ENCODE data around the gene JAK3. TPM values are rescaled to one million over a fixed set of nuclear protein-coding genes. Genes with fewer than 3 reads are reported as not detected.

Gene JAK3
- polyA plus RNA-seq, 2 donors, result 1.5 to 2.5 TPM

DNA sequence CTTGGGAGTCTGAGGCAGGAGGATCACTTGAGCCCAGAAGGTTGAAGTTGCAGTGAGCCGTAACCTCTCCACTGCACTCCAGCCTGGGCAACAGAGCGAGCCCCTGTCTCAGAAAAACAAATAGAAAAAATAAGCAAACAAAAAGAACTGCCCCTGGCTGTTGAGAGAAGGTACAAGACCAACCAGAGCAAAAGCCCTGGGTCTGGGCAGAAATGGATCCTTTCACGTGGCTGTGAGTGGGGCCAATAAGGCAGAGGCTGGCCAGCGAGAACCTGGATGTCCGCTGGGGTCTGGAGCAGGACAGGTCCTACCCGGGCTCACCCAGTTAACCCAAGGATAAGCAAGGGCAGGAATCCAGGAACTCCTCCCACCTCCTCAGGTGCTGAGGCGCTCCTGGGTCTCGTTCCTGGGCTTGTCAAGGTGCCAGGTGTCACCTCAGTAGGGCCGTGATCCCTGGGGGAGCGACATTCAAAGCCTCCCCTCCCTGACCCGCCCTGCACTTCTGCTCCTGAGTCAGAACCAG, 19.2 kb upstream of the JAK3 start:
- no peak overlapping the region for H3K27ac ChIP-seq (ENCODE audit: low read depth in 2 of 2, low read length in 1 of 2)
- no peaks in the 10 kb centered on the region for H3K9me3 ChIP-seq (ENCODE audit: control insufficient read depth in 2 of 2, insufficient read depth in 1 of 2, low read depth in 1 of 2, low read length in 1 of 2)
- WGBS, 2 donors, result 45 to 54% methylated on average over 11 of the region's 11 CpGs
- H3K36me3 ChIP-seq (ENCODE audit: control insufficient read depth in 2 of 2, insufficient read depth in 2 of 2, low read length in 1 of 2), result peaks cover 14 to 23% of the 10 kb centered on the region in 2 donors
- no peak overlapping the region for H3K4me3 ChIP-seq (ENCODE audit: low read depth in 1 of 2, low read length in 2 of 2)
- H3K4me1 ChIP-seq (ENCODE audit: control insufficient read depth in 2 of 2, insufficient read depth in 2 of 2, low read length in 1 of 2), result peaks cover 5 to 17% of the 10 kb centered on the region in 2 donors
- H3K27me3 ChIP-seq (ENCODE audit: control insufficient read depth in 1 of 2, insufficient read depth in 2 of 2, low read length in 2 of 2), result peaks cover 4 to 6% of the 10 kb centered on the region in 2 donors

DNA sequence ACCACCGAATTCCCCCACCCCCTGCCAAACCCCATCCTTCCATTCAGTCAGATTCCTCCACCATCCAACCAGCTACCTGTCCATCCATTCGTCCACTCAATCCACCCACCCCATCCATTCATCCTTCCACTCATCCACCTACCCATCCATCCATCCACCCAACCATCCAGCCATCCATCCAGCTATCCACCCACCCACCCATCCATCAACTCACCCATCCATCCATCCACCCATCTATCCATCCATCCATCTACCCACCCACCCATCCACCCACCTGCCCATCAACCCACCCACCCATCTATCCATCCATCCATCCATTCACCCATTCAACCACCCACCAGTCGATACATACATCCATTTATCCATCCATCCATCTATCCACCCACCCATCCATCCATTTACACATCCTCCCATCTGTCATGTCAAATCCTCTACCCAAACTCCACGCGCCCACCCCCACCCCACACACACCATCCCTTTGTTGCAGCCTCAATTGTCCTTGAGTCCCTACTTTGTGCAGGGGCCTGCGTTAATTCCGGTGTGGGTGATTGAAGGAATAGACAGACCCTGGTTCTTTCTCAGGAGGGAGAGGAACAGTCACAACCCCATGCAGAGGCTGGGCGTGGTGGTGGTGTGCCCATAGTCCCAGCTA, 18.7 kb upstream of the JAK3 start:
- WGBS, 2 donors, result 87% methylated on average over 8 of the region's 8 CpGs
- H3K27ac ChIP-seq (ENCODE audit: low read depth in 2 of 2, low read length in 1 of 2), result peak overlapping the region in 1 of 2 donors; percentile 67
- H3K4me1 ChIP-seq (ENCODE audit: control insufficient read depth in 2 of 2, insufficient read depth in 2 of 2, low read length in 1 of 2), result peaks cover 9 to 23% of the 10 kb centered on the region in 2 donors

DNA sequence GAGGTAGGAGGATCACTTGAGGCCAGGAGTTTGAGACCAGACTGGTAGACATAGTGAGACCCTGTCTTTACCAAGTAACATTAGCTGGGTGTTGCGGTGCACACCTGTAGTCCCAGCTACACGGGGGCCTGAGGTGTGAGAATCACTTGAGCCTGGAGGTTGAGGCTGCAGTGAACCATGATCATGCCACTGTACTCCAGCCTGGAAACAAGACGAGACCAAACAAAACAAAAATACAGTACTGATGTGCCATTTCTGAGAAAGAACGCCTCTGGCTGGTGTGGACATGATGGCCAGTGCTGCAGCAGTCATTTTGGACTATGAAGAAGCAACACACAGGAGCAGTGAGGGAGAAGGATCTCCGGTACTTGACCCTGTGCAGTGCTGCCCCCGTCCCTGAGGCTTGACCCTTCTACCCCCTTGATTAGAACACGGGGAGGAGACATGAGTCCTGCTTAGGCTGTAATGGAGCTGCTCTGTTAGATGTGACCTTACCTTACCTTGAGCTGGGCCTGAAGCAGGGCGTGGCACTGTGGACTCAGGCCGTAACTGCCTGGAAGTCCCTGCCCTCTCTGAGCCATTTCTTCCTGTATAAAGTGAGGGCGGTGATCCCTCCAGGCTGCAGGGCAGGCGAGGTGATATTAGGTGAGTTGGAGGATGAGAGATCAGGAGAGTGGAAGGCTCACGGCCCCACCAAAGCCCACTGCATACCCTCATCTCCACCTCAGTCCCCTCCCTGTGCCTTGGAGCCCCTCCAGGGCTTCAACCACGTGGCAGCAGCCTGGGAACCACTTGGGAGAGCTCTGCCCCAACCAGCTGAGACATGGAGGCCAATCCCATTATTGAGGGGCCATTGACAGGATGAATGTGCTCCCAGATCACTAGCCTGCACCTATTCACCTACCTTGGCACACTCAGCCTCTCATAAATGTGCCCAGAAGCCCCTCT, 17.9 kb upstream of the JAK3 start:
- WGBS, 2 donors, result 54 to 63% methylated on average over 13 of the region's 13 CpGs
- Histone ChIP-seq H3K27ac (ENCODE audit: low read depth in 2 of 2, low read length in 1 of 2) (peak overlapping the region; percentile 44 to 67), H3K4me1 (ENCODE audit: control insufficient read depth in 2 of 2, insufficient read depth in 2 of 2, low read length in 1 of 2) (peaks cover 14 to 29% of the 10 kb centered on the region in 2 donors), H3K27me3 (ENCODE audit: control insufficient read depth in 1 of 2, insufficient read depth in 2 of 2, low read length in 2 of 2) (no peaks in the 10 kb centered on the region), H3K9me3 (ENCODE audit: control insufficient read depth in 2 of 2, insufficient read depth in 1 of 2, low read depth in 1 of 2, low read length in 1 of 2) (no peaks in the 10 kb centered on the region), H3K4me3 (ENCODE audit: low read depth in 1 of 2, low read length in 2 of 2) (no peak overlapping the region), H3K36me3 (ENCODE audit: control insufficient read depth in 2 of 2, insufficient read depth in 2 of 2, low read length in 1 of 2) (peaks cover 15 to 30% of the 10 kb centered on the region in 2 donors)

More for the DNA sequence above, 18.7 kb upstream of the JAK3 start:
- peaks cover 15 to 29% of the 10 kb centered on the region in 2 donors for H3K36me3 ChIP-seq (ENCODE audit: control insufficient read depth in 2 of 2, insufficient read depth in 2 of 2, low read length in 1 of 2)
- no peaks in the 10 kb centered on the region for H3K9me3 ChIP-seq (ENCODE audit: control insufficient read depth in 2 of 2, insufficient read depth in 1 of 2, low read depth in 1 of 2, low read length in 1 of 2)
- peaks cover 0 to 4% of the 10 kb centered on the region in 2 donors for H3K27me3 ChIP-seq (ENCODE audit: control insufficient read depth in 1 of 2, insufficient read depth in 2 of 2, low read length in 2 of 2)
- no peak overlapping the region for H3K4me3 ChIP-seq (ENCODE audit: low read depth in 1 of 2, low read length in 2 of 2)

DNA sequence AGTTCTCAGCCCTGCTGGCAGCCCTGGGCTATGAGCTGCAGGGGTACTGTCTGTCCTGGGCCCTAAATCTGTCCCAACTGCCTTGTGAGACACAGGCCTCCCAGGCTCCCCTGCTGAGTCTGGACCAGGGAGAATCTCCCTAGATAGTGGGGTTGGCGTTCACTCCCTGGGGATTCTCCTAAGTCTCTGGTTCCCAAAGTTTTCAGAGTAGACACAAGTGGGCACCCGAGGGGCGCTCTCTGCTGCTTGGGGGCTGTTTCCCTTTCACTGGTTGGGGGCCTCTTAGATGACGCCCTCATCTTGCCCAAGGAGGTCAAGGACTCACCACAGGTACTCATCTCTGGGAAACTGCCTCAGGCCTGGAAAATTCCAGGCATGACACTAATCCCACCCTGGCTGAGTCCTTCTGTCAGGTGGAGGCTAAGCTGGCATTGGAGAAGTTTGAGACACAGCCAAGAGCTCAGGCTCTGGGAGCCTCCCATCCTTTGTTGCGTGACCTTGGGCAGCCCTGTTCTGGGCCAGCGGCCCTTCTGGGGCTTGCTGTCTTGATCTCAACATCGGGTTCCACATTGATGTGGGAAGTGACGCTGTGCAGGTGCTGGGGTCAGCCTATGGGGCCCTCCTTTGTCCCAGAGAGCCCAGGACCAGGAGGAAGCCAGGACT, 15.9 kb upstream of the JAK3 start:
- no peaks in the 10 kb centered on the region for H3K27me3 ChIP-seq (ENCODE audit: control insufficient read depth in 1 of 2, insufficient read depth in 2 of 2, low read length in 2 of 2)
- H3K4me1 ChIP-seq (ENCODE audit: control insufficient read depth in 2 of 2, insufficient read depth in 2 of 2, low read length in 1 of 2), result peaks cover 14 to 30% of the 10 kb centered on the region in 2 donors
- peak overlapping the region in 1 of 2 donors; percentile 65 for H3K27ac ChIP-seq (ENCODE audit: low read depth in 2 of 2, low read length in 1 of 2)
- no peak overlapping the region for H3K4me3 ChIP-seq (ENCODE audit: low read depth in 1 of 2, low read length in 2 of 2)
- peaks cover 15 to 30% of the 10 kb centered on the region in 2 donors for H3K36me3 ChIP-seq (ENCODE audit: control insufficient read depth in 2 of 2, insufficient read depth in 2 of 2, low read length in 1 of 2)
- WGBS, 2 donors, result 59 to 62% methylated on average over 8 of the region's 8 CpGs
- H3K9me3 ChIP-seq (ENCODE audit: control insufficient read depth in 2 of 2, insufficient read depth in 1 of 2, low read depth in 1 of 2, low read length in 1 of 2), result no peaks in the 10 kb centered on the region

DNA sequence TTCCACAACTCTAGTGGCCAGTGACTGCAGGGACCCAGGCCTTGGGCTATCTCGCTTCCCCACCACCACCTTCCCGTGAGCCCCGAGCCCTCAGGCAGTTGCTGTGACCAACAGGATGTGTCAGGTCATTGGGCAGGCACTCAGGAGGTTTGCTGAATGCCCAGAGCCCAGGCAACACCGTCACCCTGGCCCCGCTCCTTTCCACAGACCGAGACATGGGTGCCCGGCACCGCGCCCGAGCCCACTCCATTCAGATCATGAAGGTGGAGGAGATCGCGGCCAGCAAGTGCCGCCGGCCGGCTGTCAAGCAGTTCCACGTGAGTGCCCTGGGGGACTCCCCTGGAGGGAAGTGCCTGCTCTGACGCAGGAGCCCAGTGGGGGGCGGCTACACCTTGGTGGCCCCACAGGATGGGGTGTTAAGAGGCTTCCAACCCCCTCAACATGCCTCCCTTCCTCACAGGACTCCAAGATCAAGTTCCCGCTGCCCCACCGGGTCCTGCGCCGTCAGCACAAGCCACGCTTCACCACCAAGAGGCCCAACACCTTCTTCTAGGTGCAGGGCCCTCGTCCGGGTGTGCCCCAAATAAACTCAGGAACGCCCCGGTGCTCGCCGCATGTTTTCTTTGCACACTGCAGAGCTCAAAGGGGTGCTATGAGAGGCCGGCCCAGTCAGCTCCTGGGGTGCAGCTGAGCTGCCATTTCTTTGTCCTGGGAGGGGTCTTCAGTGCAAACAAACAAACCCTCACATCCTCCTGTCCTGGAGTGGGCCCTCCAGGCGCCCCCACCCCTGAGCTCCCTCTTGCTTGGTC, 15.1 kb upstream of the JAK3 start:
- peaks cover 14 to 30% of the 10 kb centered on the region in 2 donors for H3K4me1 ChIP-seq (ENCODE audit: control insufficient read depth in 2 of 2, insufficient read depth in 2 of 2, low read length in 1 of 2)
- WGBS, 2 donors, result 68 to 75% methylated on average over 28 to 31 of the region's 31 CpGs
- H3K9me3 ChIP-seq (ENCODE audit: control insufficient read depth in 2 of 2, insufficient read depth in 1 of 2, low read depth in 1 of 2, low read length in 1 of 2), result no peaks in the 10 kb centered on the region
- no peaks in the 10 kb centered on the region for H3K27me3 ChIP-seq (ENCODE audit: control insufficient read depth in 1 of 2, insufficient read depth in 2 of 2, low read length in 2 of 2)
- H3K27ac ChIP-seq (ENCODE audit: low read depth in 2 of 2, low read length in 1 of 2), result peak overlapping the region in 1 of 2 donors; percentile 17
- H3K36me3 ChIP-seq (ENCODE audit: control insufficient read depth in 2 of 2, insufficient read depth in 2 of 2, low read length in 1 of 2), result peaks cover 15 to 30% of the 10 kb centered on the region in 2 donors
- no peak overlapping the region for H3K4me3 ChIP-seq (ENCODE audit: low read depth in 1 of 2, low read length in 2 of 2)

DNA sequence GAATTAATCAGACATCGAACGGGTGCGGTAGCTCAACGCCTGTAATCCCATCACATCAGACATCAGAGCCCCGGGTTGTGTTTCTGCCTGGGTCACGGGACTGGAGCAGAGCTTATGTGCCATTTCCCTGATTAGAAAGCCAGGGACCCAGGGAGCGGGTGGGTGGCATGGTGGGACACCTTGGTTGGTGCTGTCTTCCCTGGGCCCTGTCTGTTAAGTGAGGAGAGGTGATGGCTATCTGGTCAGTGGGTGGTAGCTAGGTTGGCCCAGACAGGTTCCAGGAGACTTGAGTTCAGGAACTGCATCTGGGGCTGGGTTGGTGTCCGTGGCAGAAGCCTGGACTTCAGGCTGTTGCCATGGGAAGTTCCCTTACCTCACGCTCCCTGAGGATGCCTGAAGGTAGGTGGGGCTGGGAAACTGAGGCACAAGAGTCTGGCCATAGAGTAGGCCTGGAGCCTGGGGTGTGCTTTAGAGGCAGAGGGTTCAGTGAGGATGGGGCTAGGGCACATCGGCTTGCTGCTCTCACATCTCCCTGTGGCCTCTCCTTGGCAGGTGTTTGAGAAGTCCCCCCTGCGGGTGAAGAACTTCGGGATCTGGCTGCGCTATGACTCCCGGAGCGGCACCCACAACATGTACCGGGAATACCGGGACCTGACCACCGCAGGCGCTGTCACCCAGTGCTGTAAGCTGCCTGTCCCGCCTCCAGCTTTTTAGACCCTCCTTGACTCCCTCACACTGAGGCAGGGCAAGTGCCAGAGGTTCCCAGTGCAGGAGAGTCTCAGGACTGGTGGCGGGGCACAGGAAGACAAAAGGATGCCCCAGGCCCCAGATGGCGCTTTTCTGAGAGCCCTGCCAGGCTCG, 14.0 kb upstream of the JAK3 start:
- Histone ChIP-seq H3K27me3 (ENCODE audit: control insufficient read depth in 1 of 2, insufficient read depth in 2 of 2, low read length in 2 of 2) (no peaks in the 10 kb centered on the region), H3K4me1 (ENCODE audit: control insufficient read depth in 2 of 2, insufficient read depth in 2 of 2, low read length in 1 of 2) (peaks cover 14 to 30% of the 10 kb centered on the region in 2 donors), H3K27ac (ENCODE audit: low read depth in 2 of 2, low read length in 1 of 2) (peak overlapping the region in 1 of 2 donors; percentile 36), H3K9me3 (ENCODE audit: control insufficient read depth in 2 of 2, insufficient read depth in 1 of 2, low read depth in 1 of 2, low read length in 1 of 2) (no peaks in the 10 kb centered on the region), H3K4me3 (ENCODE audit: low read depth in 1 of 2, low read length in 2 of 2) (peak overlapping the region; percentile 80 to 95), H3K36me3 (ENCODE audit: control insufficient read depth in 2 of 2, insufficient read depth in 2 of 2, low read length in 1 of 2) (peaks cover 15 to 30% of the 10 kb centered on the region in 2 donors)
- WGBS, 2 donors, result 62 to 73% methylated on average over 23 of the region's 23 CpGs

DNA sequence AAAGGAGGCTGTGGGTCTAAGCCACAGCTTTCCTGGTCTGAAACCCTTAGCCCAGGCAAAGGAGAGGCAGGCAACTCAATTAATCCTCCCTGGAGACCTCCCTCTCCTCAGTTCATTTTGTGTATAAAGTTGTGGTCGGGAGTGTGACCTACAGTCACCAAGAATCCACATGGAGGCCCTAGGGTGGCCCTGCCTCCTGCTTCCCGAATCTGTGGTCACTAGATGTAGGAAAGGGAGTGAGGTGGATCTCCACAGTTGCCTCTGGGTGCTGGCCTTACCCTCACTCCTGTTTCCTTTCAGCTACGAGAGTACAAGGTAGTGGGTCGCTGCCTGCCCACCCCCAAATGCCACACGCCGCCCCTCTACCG, 13.2 kb upstream of the JAK3 start:
- no peaks in the 10 kb centered on the region for H3K27me3 ChIP-seq (ENCODE audit: control insufficient read depth in 1 of 2, insufficient read depth in 2 of 2, low read length in 2 of 2)
- H3K27ac ChIP-seq (ENCODE audit: low read depth in 2 of 2, low read length in 1 of 2), result peak overlapping the region; percentile 41 to 82
- peaks cover 13 to 28% of the 10 kb centered on the region in 2 donors for H3K4me1 ChIP-seq (ENCODE audit: control insufficient read depth in 2 of 2, insufficient read depth in 2 of 2, low read length in 1 of 2)
- H3K4me3 ChIP-seq (ENCODE audit: low read depth in 1 of 2, low read length in 2 of 2), result peak overlapping the region; percentile 80 to 95
- WGBS, 2 donors, result 37 to 41% methylated on average over 7 of the region's 7 CpGs
- H3K36me3 ChIP-seq (ENCODE audit: control insufficient read depth in 2 of 2, insufficient read depth in 2 of 2, low read length in 1 of 2), result peaks cover 15 to 30% of the 10 kb centered on the region in 2 donors
- H3K9me3 ChIP-seq (ENCODE audit: control insufficient read depth in 2 of 2, insufficient read depth in 1 of 2, low read depth in 1 of 2, low read length in 1 of 2), result no peaks in the 10 kb centered on the region

DNA sequence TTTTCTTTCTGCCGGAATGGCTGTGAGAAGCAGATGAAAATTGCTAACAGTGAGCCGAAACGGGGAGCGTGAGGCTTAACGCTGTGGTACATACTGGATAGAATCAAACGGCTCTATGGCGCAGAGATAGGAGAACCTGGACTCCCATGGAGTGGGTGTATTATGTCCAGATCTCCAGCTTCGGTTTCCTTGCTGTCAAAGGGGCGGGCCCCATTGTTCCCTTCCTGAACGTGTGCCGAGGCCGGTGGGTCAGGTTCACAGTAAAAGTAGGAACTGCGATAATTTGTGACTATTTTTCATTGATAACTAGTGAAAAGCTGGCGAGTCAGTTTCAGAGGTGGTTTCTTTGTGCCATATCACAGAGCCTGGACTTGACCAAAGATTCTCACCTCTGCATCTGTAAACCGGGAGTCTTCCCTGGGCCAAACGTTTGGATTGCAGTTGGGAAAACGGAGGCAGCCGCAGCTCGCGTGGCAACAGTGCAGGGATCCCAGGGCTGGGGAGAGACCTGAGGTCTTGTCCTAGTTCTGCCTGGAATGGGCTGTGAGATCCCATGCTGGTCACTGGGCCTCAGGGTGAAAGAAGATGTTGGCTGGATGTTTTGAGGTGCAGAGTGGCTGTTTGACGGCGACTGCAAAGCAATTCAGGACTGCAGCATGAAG, 12.7 kb upstream of the JAK3 start:
- H3K27ac ChIP-seq (ENCODE audit: low read depth in 2 of 2, low read length in 1 of 2), result peak overlapping the region; percentile 53 to 82
- H3K4me1 ChIP-seq (ENCODE audit: control insufficient read depth in 2 of 2, insufficient read depth in 2 of 2, low read length in 1 of 2), result peaks cover 11 to 23% of the 10 kb centered on the region in 2 donors
- no peaks in the 10 kb centered on the region for H3K9me3 ChIP-seq (ENCODE audit: control insufficient read depth in 2 of 2, insufficient read depth in 1 of 2, low read depth in 1 of 2, low read length in 1 of 2)
- H3K27me3 ChIP-seq (ENCODE audit: control insufficient read depth in 1 of 2, insufficient read depth in 2 of 2, low read length in 2 of 2), result no peaks in the 10 kb centered on the region
- peaks cover 15 to 30% of the 10 kb centered on the region in 2 donors for H3K36me3 ChIP-seq (ENCODE audit: control insufficient read depth in 2 of 2, insufficient read depth in 2 of 2, low read length in 1 of 2)
- H3K4me3 ChIP-seq (ENCODE audit: low read depth in 1 of 2, low read length in 2 of 2), result peak overlapping the region; percentile 80 to 95
- 1% methylated on average over 22 of the region's 22 CpGs for WGBS, 2 donors
